ENCODE measurements around the gene SLC26A2. TPM values are rescaled to one million over a fixed set of nuclear protein-coding genes. Genes with fewer than 3 reads are reported as not detected.

SLC26A2 gene
- total and polyA plus RNA-seq, 7 donors: 6.4 to 88.8 (median 12.1) TPM

- WGBS, 2 donors: 83 to 88% methylated on average over 25 of the region's 25 CpGs
These were observed 27.9 kb upstream of the SLC26A2 start for GRCh38 chr5:149932445-149933350.

DNA sequence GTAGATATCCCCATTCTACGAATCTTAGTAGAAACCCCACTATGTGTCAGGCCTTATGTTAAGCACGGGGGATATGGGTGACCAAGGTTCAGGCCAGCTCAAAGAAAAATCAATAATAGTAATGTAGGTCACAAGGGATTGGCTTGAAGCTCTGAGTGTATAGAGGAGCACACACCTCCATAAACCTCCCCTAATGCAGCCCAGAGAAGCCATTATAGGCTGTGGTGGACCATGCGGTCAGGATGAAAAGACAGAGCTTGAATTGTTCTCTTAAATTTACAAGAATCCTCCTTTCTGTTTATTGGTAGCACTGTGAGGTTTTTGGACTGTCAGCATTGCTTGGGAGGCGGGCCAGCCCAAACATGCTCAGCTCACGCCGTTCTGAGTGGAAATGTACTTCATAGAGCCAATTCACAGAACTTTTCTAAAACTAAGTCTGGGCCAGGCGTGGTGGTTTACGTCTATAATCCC lies 25.1 kb upstream of the SLC26A2 start:
- DNase-seq: no peak
- intact Hi-C loops (cut with DNase I): no loop called here
- TF ChIP-seq EP300 (IDR thresholded peaks at IDR 0.05): no peak
- TF ChIP-seq POLR2A (IDR thresholded peaks at IDR 0.05): no peak
- no peak for TF ChIP-seq CTCF (IDR thresholded peaks at IDR 0.05)
- no peak for TF ChIP-seq POLR2AphosphoS5 (IDR thresholded peaks at IDR 0.05)

More at GRCh38 chr5:149932445-149933350, 27.9 kb upstream of the SLC26A2 start:
- Histone ChIP-seq H3K4me1 (no peaks in the 10 kb centered on the region), H3K4me3 (no peak overlapping the region), H3K36me3 (no peaks in the 10 kb centered on the region), H3K9me3 (no peaks in the 10 kb centered on the region), H3K27me3 (peaks cover 0 to 12% (median 0%) of the 10 kb centered on the region in 3 donors), H3K27ac (no peak overlapping the region)
- TF ChIP-seq EP300 (IDR thresholded peaks at IDR 0.05) (no peak), POLR2AphosphoS5 (IDR thresholded peaks at IDR 0.05) (no peak), POLR2A (IDR thresholded peaks at IDR 0.05) (no peak), CTCF (IDR thresholded peaks at IDR 0.05) (no peak)
- DNase-seq: no peak
- intact Hi-C loops (cut with DNase I): no loop called here

DNA sequence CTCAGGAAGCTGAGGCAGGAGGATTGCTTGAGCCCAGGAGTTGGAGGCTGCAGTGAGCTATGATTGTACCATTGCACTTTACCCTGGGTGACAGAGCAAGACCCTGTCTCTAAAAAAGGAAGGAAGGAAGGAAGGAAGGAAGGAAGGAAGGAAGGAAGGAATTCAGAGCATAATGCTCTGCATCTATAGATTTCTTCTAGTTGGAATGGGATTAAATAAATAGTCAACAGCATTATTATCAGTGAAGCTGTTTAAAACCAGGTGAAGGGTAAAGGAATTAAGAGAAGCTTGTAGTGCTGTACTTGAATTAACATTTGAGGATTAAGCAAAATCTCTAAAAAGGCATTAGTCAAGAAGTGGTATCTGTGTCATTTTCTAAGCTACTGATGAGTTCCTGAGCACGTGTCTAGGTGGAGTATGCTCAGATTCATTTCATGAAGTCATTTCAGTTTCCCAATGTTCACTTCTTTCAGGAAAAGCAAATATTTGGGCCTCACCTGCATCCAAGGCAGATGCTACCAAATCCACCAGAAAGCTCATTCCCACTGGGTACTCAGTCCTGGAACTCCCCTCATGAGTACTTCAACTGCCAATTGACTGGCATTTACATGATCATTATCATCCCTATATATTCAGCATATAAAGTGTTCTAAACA lies 24.4 kb upstream of the SLC26A2 start:
- Histone ChIP-seq H3K4me1 (no peaks in the 10 kb centered on the region), H3K27me3 (peaks cover 0 to 12% (median 0%) of the 10 kb centered on the region in 3 donors), H3K27ac (no peak overlapping the region), H3K36me3 (no peaks in the 10 kb centered on the region), H3K4me3 (no peak overlapping the region), H3K9me3 (no peaks in the 10 kb centered on the region)
- no peak for TF ChIP-seq EP300 (IDR thresholded peaks at IDR 0.05)
- no peak for TF ChIP-seq CTCF (IDR thresholded peaks at IDR 0.05)
- TF ChIP-seq POLR2A (IDR thresholded peaks at IDR 0.05): no peak
- no peak for TF ChIP-seq POLR2AphosphoS5 (IDR thresholded peaks at IDR 0.05)
- DNase-seq: no peak
- 77 to 82% methylated on average over 1 of the region's 1 CpG for WGBS, 2 donors
- intact Hi-C loops (cut with DNase I): no loop called here

More for the DNA sequence above, 25.1 kb upstream of the SLC26A2 start:
- WGBS, 2 donors: 80 to 91% methylated on average over 8 of the region's 8 CpGs
- Histone ChIP-seq H3K27me3 (peaks cover 0 to 12% (median 0%) of the 10 kb centered on the region in 3 donors), H3K36me3 (no peaks in the 10 kb centered on the region), H3K4me3 (no peak overlapping the region), H3K9me3 (no peaks in the 10 kb centered on the region), H3K4me1 (no peaks in the 10 kb centered on the region), H3K27ac (no peak overlapping the region)

DNA sequence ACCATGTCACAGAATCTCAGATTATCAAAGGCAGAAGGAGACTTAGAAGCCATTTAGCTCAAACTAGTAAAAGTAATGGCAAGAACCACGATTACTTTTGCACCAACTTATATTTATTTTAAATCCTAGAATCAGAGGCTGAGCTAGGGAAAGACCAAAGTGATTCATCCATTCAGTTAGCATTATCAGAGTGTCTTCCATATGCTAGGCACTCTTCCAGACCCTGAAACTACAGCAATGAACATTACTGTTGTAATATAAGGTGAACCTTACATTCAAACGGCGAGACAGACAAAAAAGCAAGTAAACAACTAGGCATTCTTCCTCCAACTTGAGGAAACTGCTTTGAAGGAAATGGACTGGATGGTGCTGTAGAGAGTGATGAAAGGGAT lies 23.9 kb upstream of the SLC26A2 start:
- intact Hi-C loops (cut with DNase I): no loop called here
- DNase-seq: no peak
- TF ChIP-seq CTCF (IDR thresholded peaks at IDR 0.05): no peak
- no peak for TF ChIP-seq POLR2A (IDR thresholded peaks at IDR 0.05)
- TF ChIP-seq EP300 (IDR thresholded peaks at IDR 0.05): no peak
- no peak for TF ChIP-seq POLR2AphosphoS5 (IDR thresholded peaks at IDR 0.05)
- Histone ChIP-seq H3K9me3 (no peaks in the 10 kb centered on the region), H3K27me3 (peaks cover 0 to 12% (median 0%) of the 10 kb centered on the region in 3 donors), H3K36me3 (no peaks in the 10 kb centered on the region), H3K4me3 (no peak overlapping the region), H3K4me1 (no peaks in the 10 kb centered on the region), H3K27ac (no peak overlapping the region)
- 47 to 75% methylated on average over 3 of the region's 3 CpGs for WGBS, 2 donors

Data from sigmoid colon (tissue), 7 donors.